Fibroblast of lung (primary cell): Measurements from ENCODE around the gene OXA1L. TPM values are rescaled to one million over a fixed set of nuclear protein-coding genes. Genes with fewer than 3 reads are reported as not detected.

Experiments used
- DNase-seq, 2 donors: peaks; one replicate each; pipeline versions ENCODE4 v3.0.0 to v3.0.0-alpha.2; 2010; ENCODE audit warnings: low read depth in 2 of 2
- H2AFZ ChIP-seq: 2 replicates; pipeline ENCODE4 v1.5.1; 2012; ENCODE audit warnings: low read length, control low read depth, inconsistent platforms
- H3K27ac ChIP-seq: 2 replicates; pipeline ENCODE4 v1.5.1; 2011; ENCODE audit warnings: low read length, control low read depth; ENCODE audit not compliant: insufficient read depth
- H3K27me3 ChIP-seq: 2 replicates; pipeline ENCODE4 v1.5.1; 2011; ENCODE audit warnings: mild to moderate bottlenecking, low read length; ENCODE audit not compliant: control insufficient read depth, insufficient read depth
- H3K36me3 ChIP-seq: 2 replicates; pipeline ENCODE4 v1.5.1; 2011; ENCODE audit warnings: low read length; ENCODE audit not compliant: control insufficient read depth, insufficient read depth
- H3K4me1 ChIP-seq: 2 replicates; pipeline ENCODE4 v1.5.1; 2011; ENCODE audit warnings: low read length; ENCODE audit not compliant: control insufficient read depth, insufficient read depth; ENCODE audit errors: extremely low read depth
- H3K4me2 ChIP-seq: 2 replicates; pipeline ENCODE4 v1.5.1; 2011; ENCODE audit warnings: low read length, control low read depth; ENCODE audit not compliant: insufficient read depth; ENCODE audit errors: extremely low read depth
- H3K4me3 ChIP-seq, 4 experiments: fragments of 200-600 bp in 1 of 4; sonication (generic) in 1 of 4; replicated peaks in 1 of 4; 2 replicates each; pipeline ENCODE4 v1.5.1; 2011 to 2016; ENCODE audit warnings: low read length in 4 of 4, low read depth in 3 of 4, mild to moderate bottlenecking in 3 of 4, control low read depth in 2 of 4, inconsistent platforms in 1 of 4, mixed read lengths in 1 of 4; ENCODE audit not compliant: insufficient read depth in 1 of 4; ENCODE audit errors: control extremely low read depth in 1 of 4
- H3K79me2 ChIP-seq: 2 replicates; pipeline ENCODE4 v1.5.1; 2012; ENCODE audit warnings: mild to moderate bottlenecking, low read length, inconsistent platforms; ENCODE audit not compliant: control insufficient read depth, insufficient read depth
- H3K9ac ChIP-seq: 2 replicates; pipeline ENCODE4 v1.5.1; 2011; ENCODE audit warnings: mild to moderate bottlenecking, low read length, control low read depth; ENCODE audit not compliant: insufficient read depth
- H3K9me3 ChIP-seq: 2 replicates; pipeline ENCODE4 v1.5.1; 2012; ENCODE audit warnings: low read depth, low read length; ENCODE audit not compliant: control insufficient read depth, insufficient read depth
- H4K20me1 ChIP-seq: 2 replicates; pipeline ENCODE4 v1.5.1; 2011; ENCODE audit warnings: low read length; ENCODE audit not compliant: control insufficient read depth, insufficient read depth; ENCODE audit errors: extremely low read depth
- EZH2 ChIP-seq: IDR thresholded peaks from 2 replicates; pipeline ENCODE4 v1.5.1; 2012; ENCODE audit warnings: low read length, control low read depth, mild to moderate bottlenecking; ENCODE audit errors: missing control alignments
- polyA plus RNA-seq, 2 donors: library from polyadenylated mRNA; depleted of rRNA in 1 of 2; stranded (reverse) in 1 of 2; unstranded in 1 of 2; fragments of >200 nt; gene quantifications; 2 replicates each; pipeline ENCODE4 v1.2.1, GENCODE V29; 2011 to 2012; ENCODE audit warnings: missing spikeins in 1 of 2
- total RNA-seq: library from RNA; depleted of rRNA; stranded (reverse); fragments of >200 nt; gene quantifications from 2 replicates; pipeline ENCODE4 v1.2.1, GENCODE V29; 2014
- TF ChIP-seq, protein P1 (sequence below), 2 donors: IDR thresholded peaks in 1 of 2; conservative IDR thresholded peaks in 1 of 2; 1 replicate in 1 of 2; 2 replicates in 1 of 2; pipeline ENCODE4 v1.5.1; 2011 to 2012; ENCODE audit warnings: low read length in 2 of 2, control low read depth in 1 of 2, inconsistent platforms in 1 of 2, low read depth in 1 of 2, mild to moderate bottlenecking in 1 of 2

Gene OXA1L
- total and polyA plus RNA-seq, 2 donors (not counting 1 experiment from before 2014, with no cell fraction given) = 67.2 to 141 TPM

- no peaks in the 10 kb centered on the region for H3K27me3 ChIP-seq
- TF ChIP-seq, protein P1, sequence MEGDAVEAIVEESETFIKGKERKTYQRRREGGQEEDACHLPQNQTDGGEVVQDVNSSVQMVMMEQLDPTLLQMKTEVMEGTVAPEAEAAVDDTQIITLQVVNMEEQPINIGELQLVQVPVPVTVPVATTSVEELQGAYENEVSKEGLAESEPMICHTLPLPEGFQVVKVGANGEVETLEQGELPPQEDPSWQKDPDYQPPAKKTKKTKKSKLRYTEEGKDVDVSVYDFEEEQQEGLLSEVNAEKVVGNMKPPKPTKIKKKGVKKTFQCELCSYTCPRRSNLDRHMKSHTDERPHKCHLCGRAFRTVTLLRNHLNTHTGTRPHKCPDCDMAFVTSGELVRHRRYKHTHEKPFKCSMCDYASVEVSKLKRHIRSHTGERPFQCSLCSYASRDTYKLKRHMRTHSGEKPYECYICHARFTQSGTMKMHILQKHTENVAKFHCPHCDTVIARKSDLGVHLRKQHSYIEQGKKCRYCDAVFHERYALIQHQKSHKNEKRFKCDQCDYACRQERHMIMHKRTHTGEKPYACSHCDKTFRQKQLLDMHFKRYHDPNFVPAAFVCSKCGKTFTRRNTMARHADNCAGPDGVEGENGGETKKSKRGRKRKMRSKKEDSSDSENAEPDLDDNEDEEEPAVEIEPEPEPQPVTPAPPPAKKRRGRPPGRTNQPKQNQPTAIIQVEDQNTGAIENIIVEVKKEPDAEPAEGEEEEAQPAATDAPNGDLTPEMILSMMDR (conservative IDR thresholded peaks at IDR 0.05 in 1 of 2, IDR thresholded peaks at IDR 0.05 in 1 of 2; ENCODE audit: low read depth in 1 of 2, low read length in 2 of 2) = no peak
- no peak for TF ChIP-seq EZH2
- no peak overlapping the region for H3K27ac ChIP-seq
- no peak overlapping the region for H3K9ac ChIP-seq
- no peaks in the 10 kb centered on the region for H3K79me2 ChIP-seq
- H4K20me1 ChIP-seq = no peaks in the 10 kb centered on the region
- no peaks in the 10 kb centered on the region for H3K9me3 ChIP-seq
- no peak overlapping the region for H2AFZ ChIP-seq
- no peaks in the 10 kb centered on the region for H3K4me1 ChIP-seq
- no peaks in the 10 kb centered on the region for H3K36me3 ChIP-seq
- H3K4me2 ChIP-seq = no peak overlapping the region
- DNase-seq = no peak
- H3K4me3 ChIP-seq = no peak overlapping the region
Measured at GRCh38 chr14:22778084-22778483, 11.6 kb downstream of the OXA1L start.

DNA sequence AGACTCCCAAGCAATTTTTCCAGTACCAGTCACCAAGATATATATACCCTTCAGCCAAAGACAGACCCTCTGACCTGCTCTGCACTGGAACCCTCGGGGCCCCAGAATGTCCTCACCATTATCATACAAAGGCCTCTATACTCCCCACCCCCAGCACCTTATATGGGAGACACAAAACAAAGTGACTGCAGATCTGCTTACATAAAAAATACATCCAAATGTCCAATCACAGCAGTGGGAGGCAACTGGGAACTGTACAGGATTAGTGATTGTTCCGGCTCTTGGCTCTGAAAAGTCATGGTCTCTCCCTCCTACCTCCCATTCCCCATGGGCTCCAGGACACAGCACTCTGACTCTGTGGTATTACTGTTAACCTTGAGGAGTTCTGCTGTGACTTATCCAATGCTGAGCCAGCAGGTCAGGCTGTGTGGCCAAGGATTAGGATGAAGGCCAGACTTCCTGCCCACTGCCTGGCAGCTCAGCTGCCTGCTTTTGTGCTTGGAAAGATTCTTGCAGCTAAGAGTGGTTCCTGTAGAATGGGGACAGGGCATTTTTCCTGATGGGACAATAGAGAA, 13.7 kb downstream of the OXA1L start:
- no peak overlapping the region for H3K4me2 ChIP-seq
- H3K27ac ChIP-seq = no peak overlapping the region
- no peak for TF ChIP-seq EZH2
- TF ChIP-seq, protein P1 (conservative IDR thresholded peaks at IDR 0.05 in 1 of 2, IDR thresholded peaks at IDR 0.05 in 1 of 2; ENCODE audit: low read depth in 1 of 2, low read length in 2 of 2) = no peak
- H3K4me3 ChIP-seq = no peak overlapping the region
- H3K9ac ChIP-seq = no peak overlapping the region
- H3K4me1 ChIP-seq = no peaks in the 10 kb centered on the region
- H4K20me1 ChIP-seq = no peaks in the 10 kb centered on the region
- H3K27me3 ChIP-seq = no peaks in the 10 kb centered on the region
- H3K79me2 ChIP-seq = no peaks in the 10 kb centered on the region
- no peak overlapping the region for H2AFZ ChIP-seq
- no peaks in the 10 kb centered on the region for H3K36me3 ChIP-seq
- peak; percentile 25 to 29 for DNase-seq
- H3K9me3 ChIP-seq = no peaks in the 10 kb centered on the region

- TF ChIP-seq, protein P1 (conservative IDR thresholded peaks at IDR 0.05 in 1 of 2, IDR thresholded peaks at IDR 0.05 in 1 of 2; ENCODE audit: low read depth in 1 of 2, low read length in 2 of 2) = no peak
- TF ChIP-seq EZH2 = no peak
- H3K9me3 ChIP-seq = no peaks in the 10 kb centered on the region
- H3K27me3 ChIP-seq = no peaks in the 10 kb centered on the region
- H3K4me1 ChIP-seq = no peaks in the 10 kb centered on the region
- H3K79me2 ChIP-seq = no peaks in the 10 kb centered on the region
- no peak overlapping the region for H3K27ac ChIP-seq
- no peak overlapping the region for H3K4me2 ChIP-seq
- no peak overlapping the region for H3K4me3 ChIP-seq
- H2AFZ ChIP-seq = no peak overlapping the region
- no peaks in the 10 kb centered on the region for H3K36me3 ChIP-seq
- H4K20me1 ChIP-seq = no peaks in the 10 kb centered on the region
- H3K9ac ChIP-seq = no peak overlapping the region
- DNase-seq = no peak
Measured at GRCh38 chr14:22780941-22781300, 14.4 kb downstream of the OXA1L start.
